RPMI8226 (cell line): ENCODE results near the gene ANKRD13C.

Experiments used
- DNase-seq: peaks from one replicate; pipeline ENCODE4 v3.0.0-alpha.2; 2015

ANKRD13C gene

DNA sequence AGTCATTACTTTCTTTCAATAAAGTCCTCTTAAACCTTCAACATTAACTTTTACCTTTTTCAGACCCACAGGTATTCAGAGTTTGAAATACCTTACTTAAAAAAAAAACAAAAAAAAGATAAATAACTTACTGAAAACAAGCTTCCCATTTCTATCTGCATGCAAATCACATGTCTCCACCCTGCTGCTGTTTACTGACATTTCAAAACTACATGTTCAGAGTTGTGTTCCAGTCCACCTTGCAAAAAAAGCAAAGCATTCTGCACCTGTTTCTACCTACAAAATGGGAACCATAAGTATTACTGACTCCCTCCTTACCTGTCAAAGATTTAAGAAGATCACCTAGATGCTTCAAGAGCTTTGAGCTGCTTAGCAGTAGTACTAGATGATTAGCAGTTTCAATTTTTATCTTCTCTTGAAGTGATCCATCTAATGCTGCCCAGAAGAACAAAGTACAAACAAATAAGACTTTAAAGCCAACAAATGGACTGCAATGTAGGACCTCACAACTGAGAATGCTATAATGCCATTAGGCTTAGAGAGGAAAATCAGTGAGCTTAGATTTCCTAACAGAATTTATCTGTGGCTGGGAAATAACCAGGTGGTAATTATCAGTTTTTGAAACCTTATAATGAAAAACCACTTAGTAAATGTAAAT is 61.2 kb downstream of the ANKRD13C start:
- no peak for DNase-seq

GRCh38 chr1:70290218-70290617 is 64.3 kb downstream of the ANKRD13C start:
- no peak for DNase-seq

- no peak for DNase-seq
These were observed 66.4 kb downstream of the ANKRD13C start for GRCh38 chr1:70288166-70288565.

- no peak for DNase-seq
These were observed 68.1 kb downstream of the ANKRD13C start for GRCh38 chr1:70286453-70286852.

DNA sequence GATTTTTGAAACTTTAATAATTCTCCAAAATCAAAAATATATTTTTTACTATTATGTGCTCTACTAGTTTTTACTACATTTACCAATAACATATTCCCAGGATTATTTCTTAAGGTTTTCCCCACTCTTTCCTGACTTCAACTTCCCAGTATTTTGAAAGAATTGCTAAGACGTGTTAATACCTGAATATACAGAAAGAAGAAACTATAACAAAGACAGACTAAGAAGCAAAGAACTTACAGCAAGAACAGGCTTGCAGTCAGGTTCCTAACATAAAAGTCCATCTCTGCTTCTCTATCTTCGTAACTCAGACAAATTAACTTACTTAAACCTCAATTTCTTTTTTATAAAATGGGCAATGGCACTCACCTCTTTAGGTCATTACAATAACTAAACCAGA is 70.2 kb downstream of the ANKRD13C start:
- no peak for DNase-seq

DNA sequence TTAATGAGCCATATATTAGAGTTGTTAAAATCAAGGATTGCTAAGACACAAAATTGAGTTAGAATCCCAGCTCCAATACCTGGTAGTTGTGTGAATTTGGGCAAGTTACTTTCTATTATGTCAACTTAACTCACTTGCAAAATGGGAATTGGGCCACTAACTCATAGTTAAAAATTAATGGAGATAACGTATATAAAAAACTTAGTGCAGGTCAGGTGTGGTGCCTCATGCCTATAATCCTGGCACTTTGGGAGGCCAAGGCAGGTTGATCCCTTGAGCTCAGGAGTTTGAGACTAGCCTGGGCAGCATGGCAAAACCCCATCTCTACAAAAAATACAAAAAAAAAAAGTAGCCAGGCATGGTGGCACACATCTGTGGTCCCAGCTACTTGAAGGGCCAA is 75.8 kb downstream of the ANKRD13C start:
- DNase-seq, result no peak

DNA sequence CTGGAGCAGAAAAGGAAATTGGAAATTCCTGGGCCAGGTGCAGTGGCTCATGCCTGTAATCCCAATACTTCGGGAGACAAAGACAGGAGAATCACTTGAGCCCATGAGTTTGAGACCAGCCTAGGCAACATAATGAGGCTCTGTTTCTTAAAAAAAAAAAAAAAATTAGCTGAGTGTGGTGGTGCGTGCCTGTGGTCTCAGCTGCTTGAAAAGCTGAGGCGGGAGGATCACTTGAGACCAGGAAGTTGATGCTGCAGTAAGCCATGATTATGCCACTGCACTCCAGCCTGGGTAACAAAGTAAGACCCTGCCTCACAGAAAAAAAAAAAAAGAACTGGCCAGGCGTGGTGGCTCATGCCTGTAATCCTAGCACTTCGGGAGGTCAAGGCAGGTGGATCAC is 76.6 kb downstream of the ANKRD13C start:
- no peak for DNase-seq

DNA sequence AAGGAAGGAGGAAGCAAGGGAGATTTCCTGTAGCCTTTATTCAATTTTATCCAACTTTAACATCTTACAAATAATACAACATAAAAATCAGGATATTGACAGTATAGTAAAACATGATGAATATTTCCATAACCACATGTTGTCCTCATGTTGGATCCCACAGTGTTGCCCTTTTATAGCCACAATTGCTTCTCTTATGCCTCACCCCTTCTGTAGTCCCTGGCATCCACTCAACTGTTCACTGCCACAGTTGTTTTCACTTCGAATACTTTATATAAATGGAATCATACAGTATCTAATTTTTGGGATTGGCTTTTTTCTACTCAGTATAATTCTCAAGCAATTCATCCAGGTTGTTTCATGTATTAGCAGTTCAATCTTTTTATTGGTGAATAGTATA is 88.6 kb downstream of the ANKRD13C start:
- no peak for DNase-seq

- DNase-seq, result no peak
These were observed 89.7 kb downstream of the ANKRD13C start for GRCh38 chr1:70264839-70265238.

- DNase-seq, result no peak
These were observed 97.9 kb downstream of the ANKRD13C start for GRCh38 chr1:70256664-70257063.

DNA sequence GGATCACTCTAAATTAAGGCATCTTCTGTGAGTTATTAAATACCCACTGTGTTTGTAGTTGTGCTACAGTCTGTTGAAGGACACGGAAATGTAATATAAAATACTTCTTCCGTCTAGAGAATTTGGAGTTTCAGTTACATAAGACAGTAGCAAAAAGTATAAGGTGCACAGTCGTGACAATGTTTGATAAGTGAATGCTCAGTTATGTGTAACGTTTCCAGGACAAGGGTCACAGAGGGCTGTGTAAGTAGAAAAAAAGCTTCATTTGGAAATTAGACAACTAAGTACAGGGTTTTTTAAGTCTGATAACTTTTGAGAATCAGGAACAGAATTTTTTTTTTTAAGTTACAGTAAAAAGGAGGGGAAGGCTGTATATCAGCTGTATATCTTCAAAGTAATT is 105.8 kb downstream of the ANKRD13C start:
- DNase-seq, result no peak

DNA sequence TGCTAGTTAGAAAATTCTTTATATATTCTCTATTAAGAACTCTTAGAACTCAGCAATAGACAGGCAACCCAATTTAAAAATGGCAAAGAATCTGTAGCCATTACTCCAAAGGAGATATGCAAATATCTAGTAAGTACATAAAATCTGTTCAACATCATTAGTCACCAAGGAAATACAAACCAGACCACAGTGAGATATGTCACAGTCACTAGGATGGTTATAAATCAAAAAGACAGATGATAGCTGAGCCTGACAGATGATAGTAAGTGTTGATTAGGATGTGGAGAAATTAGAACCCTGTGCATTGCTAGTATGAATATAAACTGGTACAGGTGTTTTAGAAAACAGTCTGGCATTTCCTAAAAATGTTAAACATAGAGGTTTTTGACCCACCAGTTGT is 106.8 kb downstream of the ANKRD13C start:
- DNase-seq, result no peak

GRCh38 chr1:70247122-70247521 is 107.4 kb downstream of the ANKRD13C start:
- no peak for DNase-seq

GRCh38 chr1:70239940-70240339 is 114.6 kb downstream of the ANKRD13C start:
- no peak for DNase-seq

DNA sequence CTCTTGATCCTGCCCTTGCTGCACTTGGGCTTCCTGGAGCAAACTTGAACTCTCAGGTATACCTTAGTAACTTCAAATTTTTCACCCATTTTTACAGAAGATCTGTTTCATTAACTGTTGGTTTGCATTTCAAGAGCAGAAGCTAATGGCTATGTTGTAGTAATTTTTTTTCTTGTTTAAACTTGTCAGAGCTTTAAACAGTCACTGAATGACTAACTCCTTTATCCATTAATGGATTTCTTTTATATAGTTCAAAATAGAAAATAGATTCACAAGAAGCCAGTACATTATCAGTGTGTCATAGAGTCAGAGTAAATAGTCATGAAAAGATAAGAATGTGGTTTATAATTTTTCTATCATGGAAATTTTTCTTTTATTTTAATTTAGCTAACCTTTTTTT is 119.8 kb downstream of the ANKRD13C start:
- DNase-seq, result no peak

DNA sequence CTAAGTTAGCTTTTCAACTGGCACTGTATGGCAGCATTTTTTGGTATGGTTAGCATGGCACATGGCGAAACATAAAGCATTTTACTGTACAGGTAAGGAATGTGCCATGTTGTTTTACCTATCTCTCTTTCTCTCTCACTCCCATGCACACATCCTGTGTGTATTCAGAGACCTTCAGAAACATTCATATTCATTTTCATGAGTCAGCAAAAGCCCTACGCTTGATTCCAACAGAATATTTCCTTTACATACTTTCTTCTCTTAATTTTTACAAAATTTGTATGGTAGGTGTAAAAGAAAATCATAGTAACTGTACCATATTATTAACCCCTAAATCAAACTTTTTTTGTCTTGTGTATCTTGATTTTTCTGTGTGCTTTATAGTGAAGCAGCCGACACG is 123.0 kb downstream of the ANKRD13C start:
- no peak for DNase-seq

- no peak for DNase-seq
These were observed 125.9 kb downstream of the ANKRD13C start for GRCh38 chr1:70228670-70229069.

GRCh38 chr1:70227439-70227838 is 127.1 kb downstream of the ANKRD13C start:
- DNase-seq, result no peak

GRCh38 chr1:70224954-70225353 is 129.6 kb downstream of the ANKRD13C start:
- DNase-seq, result no peak

DNA sequence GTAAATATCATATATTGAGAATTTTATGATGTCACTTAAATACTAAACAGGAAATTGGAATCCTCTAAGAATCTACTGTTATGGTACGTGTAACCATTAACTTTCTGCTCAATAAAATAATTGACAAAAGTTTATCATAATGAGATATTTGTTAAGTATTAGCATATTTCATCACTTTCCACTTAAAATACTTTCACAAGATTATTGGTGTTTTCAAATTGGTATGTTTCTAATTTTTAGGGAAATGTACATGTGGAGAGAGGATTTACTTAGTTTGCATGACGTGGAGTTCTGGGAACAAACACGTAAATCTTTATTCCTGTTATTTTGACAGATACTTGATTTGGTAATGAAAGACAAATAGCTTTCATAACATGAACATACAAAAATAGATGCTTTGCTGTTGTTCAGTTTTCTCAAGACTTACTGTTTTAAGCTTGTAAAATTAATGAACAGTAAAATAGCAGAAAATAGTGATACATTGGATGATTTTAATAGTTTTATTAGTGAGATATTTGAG is 131.7 kb downstream of the ANKRD13C start:
- no peak for DNase-seq

DNA sequence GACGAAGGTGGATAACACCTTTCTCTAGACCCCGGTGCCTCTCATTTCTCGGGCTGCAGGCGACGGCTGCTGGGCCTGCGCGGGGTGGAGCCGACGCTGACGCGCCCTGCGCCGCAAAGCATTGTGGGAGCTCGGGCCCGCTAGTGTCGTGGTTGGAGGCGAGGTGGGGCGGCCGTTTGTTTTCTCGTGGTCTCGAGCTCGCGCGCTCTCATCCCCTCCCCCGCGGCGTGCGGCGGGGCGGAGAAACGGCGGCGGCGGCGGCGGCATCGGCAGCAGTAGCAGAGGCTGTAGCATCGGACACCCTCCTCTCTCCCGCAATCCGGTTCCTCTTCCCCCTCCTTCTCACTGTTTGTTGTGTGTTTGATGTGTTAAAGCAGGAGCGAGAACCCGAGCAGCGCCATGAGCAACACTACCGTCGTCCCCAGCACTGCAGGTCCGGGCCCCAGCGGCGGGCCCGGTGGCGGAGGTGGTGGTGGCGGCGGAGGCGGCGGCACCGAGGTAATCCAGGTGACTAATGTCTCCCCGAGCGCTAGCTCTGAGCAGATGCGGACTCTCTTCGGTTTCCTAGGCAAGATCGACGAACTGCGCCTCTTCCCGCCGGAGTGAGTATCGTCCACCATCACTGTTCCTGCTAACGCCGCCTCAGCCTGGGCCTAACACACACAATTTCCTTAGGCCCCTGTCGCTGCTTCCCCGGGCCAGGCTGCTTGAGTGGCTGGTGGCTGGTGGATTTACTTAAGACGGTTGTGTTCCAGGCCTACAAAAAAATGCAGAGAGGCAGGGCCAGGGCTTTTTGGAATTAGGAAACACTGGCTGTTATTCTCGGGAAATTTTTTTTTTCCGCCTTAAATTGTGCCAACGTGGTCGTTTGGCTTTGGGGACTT is 133.0 kb downstream of the ANKRD13C start, which contains the start of gene SRSF11:
SRSF11 (plus strand) TSS at position 143 of the 884 bp plus-strand sequence; CDS start at position 400, 257 bp downstream.
- DNase-seq, result peak; percentile 93

DNA sequence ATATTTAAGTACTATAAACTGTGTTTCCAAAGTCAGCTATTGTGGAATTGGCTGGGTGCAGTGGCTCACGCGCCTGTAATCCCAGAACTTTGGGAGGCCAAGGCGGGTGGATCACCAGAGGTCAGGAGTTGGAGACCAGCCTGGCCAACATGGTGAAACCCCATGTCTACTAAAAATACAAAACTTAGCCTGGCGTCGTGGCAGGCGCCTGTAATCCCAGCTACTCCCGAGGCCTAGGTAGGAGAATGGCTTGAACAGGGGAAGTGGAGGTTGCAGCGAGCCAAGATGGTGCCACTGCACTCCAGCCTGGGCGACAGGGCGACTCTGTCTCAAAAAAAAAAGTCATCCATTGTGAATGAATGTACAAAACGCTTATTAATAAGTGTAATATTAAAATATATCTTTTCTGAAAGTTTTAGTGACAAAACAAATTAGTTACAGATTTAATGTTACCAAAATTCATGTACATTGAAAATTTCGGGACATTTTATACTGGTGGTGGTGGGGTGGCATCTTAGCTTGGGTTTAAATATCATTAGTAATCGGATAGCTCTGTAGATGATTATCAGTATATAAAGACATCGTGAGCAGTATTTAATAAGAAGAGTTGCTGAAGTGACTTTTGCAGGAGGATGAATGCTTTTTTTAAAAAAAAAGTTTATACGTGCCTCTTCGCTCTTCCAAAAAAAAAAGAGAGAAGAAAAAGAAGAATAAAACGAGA is 133.8 kb downstream of the ANKRD13C start:
- DNase-seq, result no peak

- peak; percentile 4 for DNase-seq
These were observed 134.5 kb downstream of the ANKRD13C start for GRCh38 chr1:70220015-70220414.
